Measurements from ENCODE around the gene TNFRSF6B. TPM values are rescaled to one million over a fixed set of nuclear protein-coding genes. Genes with fewer than 3 reads are reported as not detected.
"Not testable (repeated sequence)": the region's sequence is repeated elsewhere in the genome, so short reads cannot be mapped to it uniquely, and the experiment has no call there.

Gene TNFRSF6B
- total RNA-seq, 4 donors from 2014 or later: 2.1 to 4.2 (median 2.7) TPM; not detected in 1

- Histone ChIP-seq H3K4me1 (peaks cover 4 to 25% (median 18%) of the 10 kb centered on the region in 4 donors), H3K4me3 (peak overlapping the region in 2 of 4 donors; percentile 83 to 99), H3K9me3 (no peaks in the 10 kb centered on the region), H3K27ac (no peak overlapping the region), H3K27me3 (no peaks in the 10 kb centered on the region), H3K36me3 (peaks cover 0 to 67% (median 0%) of the 10 kb centered on the region in 3 donors)
- TF ChIP-seq CTCF (IDR thresholded peaks at IDR 0.05) (no peak), POLR2A (IDR thresholded peaks at IDR 0.05) (no peak)
- DNase-seq: no peak
These were observed 12.7 kb downstream of the TNFRSF6B start for GRCh38 chr20:63709149-63709527.

GRCh38 chr20:63711085-63711645 lies 14.7 kb downstream of the TNFRSF6B start:
- H3K4me3 ChIP-seq: no peak overlapping the region
- peaks cover 0 to 59% (median 0%) of the 10 kb centered on the region in 3 donors for H3K36me3 ChIP-seq
- peaks cover 4 to 21% (median 17%) of the 10 kb centered on the region in 4 donors for H3K4me1 ChIP-seq
- no peak for TF ChIP-seq CTCF (IDR thresholded peaks at IDR 0.05)
- H3K27me3 ChIP-seq: no peaks in the 10 kb centered on the region
- DNase-seq: no peak
- no peak overlapping the region for H3K27ac ChIP-seq
- peaks cover 0 to 5% (median 0%) of the 10 kb centered on the region in 4 donors for H3K9me3 ChIP-seq

- Histone ChIP-seq H3K36me3 (peaks cover 0 to 60% (median 0%) of the 10 kb centered on the region in 3 donors), H3K9me3 (peaks cover 0 to 5% (median 0%) of the 10 kb centered on the region in 4 donors), H3K27ac (no peak overlapping the region), H3K4me1 (peaks cover 4 to 12% (median 8%) of the 10 kb centered on the region in 4 donors), H3K27me3 (no peaks in the 10 kb centered on the region), H3K4me3 (no peak overlapping the region)
- no peak for DNase-seq
- TF ChIP-seq CTCF (IDR thresholded peaks at IDR 0.05) (no peak), POLR2A (IDR thresholded peaks at IDR 0.05) (no peak)
These were observed 15.7 kb downstream of the TNFRSF6B start for GRCh38 chr20:63712191-63712590.

- no peaks in the 10 kb centered on the region for H3K27me3 ChIP-seq
- DNase-seq: no peak
- H3K9me3 ChIP-seq: peaks cover 0 to 5% (median 0%) of the 10 kb centered on the region in 4 donors
- H3K4me3 ChIP-seq: no peak overlapping the region
- no peak for TF ChIP-seq CTCF (IDR thresholded peaks at IDR 0.05)
- TF ChIP-seq POLR2A (IDR thresholded peaks at IDR 0.05): no peak
- H3K36me3 ChIP-seq: peaks cover 0 to 78% (median 0%) of the 10 kb centered on the region in 3 donors
- H3K4me1 ChIP-seq: no peaks in the 10 kb centered on the region
- H3K27ac ChIP-seq: no peak overlapping the region
These were observed 18.4 kb downstream of the TNFRSF6B start for GRCh38 chr20:63714858-63715257.

- peaks cover 0 to 5% (median 0%) of the 10 kb centered on the region in 4 donors for H3K9me3 ChIP-seq
- H3K4me3 ChIP-seq: no peak overlapping the region
- no peaks in the 10 kb centered on the region for H3K4me1 ChIP-seq
- no peak overlapping the region for H3K27ac ChIP-seq
- H3K27me3 ChIP-seq: no peaks in the 10 kb centered on the region
- TF ChIP-seq POLR2A (IDR thresholded peaks at IDR 0.05): no peak
- no peak for TF ChIP-seq CTCF (IDR thresholded peaks at IDR 0.05)
- DNase-seq: no peak
- H3K36me3 ChIP-seq: peaks cover 0 to 68% (median 0%) of the 10 kb centered on the region in 3 donors
These were observed 22.5 kb downstream of the TNFRSF6B start for GRCh38 chr20:63718996-63719395.

GRCh38 chr20:63722967-63723622 lies 26.6 kb downstream of the TNFRSF6B start:
- not testable (repeated sequence) for H3K4me3 ChIP-seq

GRCh38 chr20:63730189-63730733 lies 33.8 kb downstream of the TNFRSF6B start:
- DNase-seq: not testable (repeated sequence)
- Histone ChIP-seq H3K27ac (peak overlapping the region; percentile 35 to 70 (median 52)), H3K36me3 (peaks cover 0 to 29% (median 0%) of the 10 kb centered on the region in 3 donors)

More at GRCh38 chr20:63722967-63723622, 26.6 kb downstream of the TNFRSF6B start:
- peaks cover 0 to 42% (median 0%) of the 10 kb centered on the region in 3 donors for H3K36me3 ChIP-seq
- not testable (repeated sequence) for H3K9me3 ChIP-seq, H3K27me3 ChIP-seq, H3K27ac ChIP-seq, DNase-seq
- H3K4me1 ChIP-seq: peaks cover 0 to 11% (median under 1%) of the 10 kb centered on the region in 4 donors

More at GRCh38 chr20:63730189-63730733, 33.8 kb downstream of the TNFRSF6B start:
- not testable (repeated sequence) for H3K4me3 ChIP-seq, H3K27me3 ChIP-seq, H3K9me3 ChIP-seq
- H3K4me1 ChIP-seq: peaks cover 0 to 21% (median 16%) of the 10 kb centered on the region in 4 donors
